ENCODE measurements around the gene ZBTB8A. TPM values are rescaled to one million over a fixed set of nuclear protein-coding genes. Genes with fewer than 3 reads are reported as not detected.

ZBTB8A gene
- total RNA-seq, 2 experiments from 2014 or later = not detected

DNA sequence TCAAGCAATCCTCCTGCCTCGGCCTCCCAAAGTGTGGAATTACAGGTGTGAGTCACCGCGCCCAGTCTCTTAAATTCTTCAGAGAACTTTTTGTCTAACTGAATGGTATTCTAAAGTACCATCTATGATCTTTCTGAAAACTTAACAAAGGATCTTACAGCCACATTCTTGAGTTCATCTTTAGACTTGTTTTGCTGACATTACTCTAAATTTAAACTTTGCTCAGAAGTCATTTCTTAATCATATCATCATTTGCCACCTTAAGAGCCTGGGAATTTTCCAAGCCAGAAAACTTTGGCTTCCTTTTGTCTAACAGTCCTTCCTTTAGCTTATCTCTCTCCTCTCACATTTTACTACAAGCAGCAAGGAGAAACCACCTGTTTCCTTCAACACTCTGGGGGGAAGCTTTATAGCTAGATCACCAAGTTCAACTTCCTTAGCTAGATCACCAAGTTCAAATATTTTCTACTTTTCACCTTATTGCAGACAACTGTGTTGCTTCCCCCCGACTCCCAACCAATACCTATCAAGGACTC, 5.4 kb upstream of the ZBTB8A start:
- ChIA-PET POLR2A (no interaction called here), CTCF (interaction anchor here (1.7 kb wide), 1 partner anchor 13 kb away, joined by 6 read pairs; no protein-coding TSS in a partner anchor)
- Histone ChIP-seq H3K36me3 (ENCODE audit: insufficient read depth, low read length) (no peaks in the 10 kb centered on the region), H3K9me3 (ENCODE audit: control insufficient read depth in 1 of 2, insufficient read depth in 1 of 2, low read length in 2 of 2) (no peaks in the 10 kb centered on the region), H3K4me3 (ENCODE audit: low read length) (no peak overlapping the region), H3K27me3 (ENCODE audit: control insufficient read depth in 1 of 2, insufficient read depth in 2 of 2, low read length in 2 of 2) (peaks cover 4 to 19% of the 10 kb centered on the region in 2 experiments), H3K27ac (ENCODE audit: low read depth in 1 of 2, low read length in 2 of 2) (no peak overlapping the region), H3K4me1 (ENCODE audit: insufficient read depth, low read length) (no peaks in the 10 kb centered on the region)
- H3K9me3 Mint-ChIP-seq = no peaks in the 10 kb centered on the region
- TF ChIP-seq CTCF (IDR thresholded peaks at IDR 0.05) = no peak
- peaks cover 2% of the 10 kb centered on the region for H3K4me1 Mint-ChIP-seq (ENCODE audit: low read depth)
- no peak overlapping the region for H3K27ac Mint-ChIP-seq
- H3K27me3 Mint-ChIP-seq = peaks cover 34% of the 10 kb centered on the region
- DNase-seq (no peak), ATAC-seq (ENCODE audit: poor library complexity) (no peak)
- intact Hi-C loops (cut with DNase I, micrococcal nuclease) = no loop called here
- H3K4me3 Mint-ChIP-seq = no peak overlapping the region
- no peaks in the 10 kb centered on the region for H3K36me3 Mint-ChIP-seq (ENCODE audit: low read depth)

- intact Hi-C loops (cut with DNase I, micrococcal nuclease) = no loop called here
- ATAC-seq (ENCODE audit: poor library complexity) (no peak), DNase-seq (no peak)
- H3K9me3 Mint-ChIP-seq = no peaks in the 10 kb centered on the region
- H3K27ac Mint-ChIP-seq = no peak overlapping the region
- ChIA-PET POLR2A (no interaction called here), CTCF (interaction anchor here (0.6 to 1.5 kb wide), 2 partner anchors 16 to 428 kb away, joined by 3 to 8 read pairs; no protein-coding TSS in a partner anchor)
- Histone ChIP-seq H3K36me3 (ENCODE audit: insufficient read depth, low read length) (no peaks in the 10 kb centered on the region), H3K27ac (ENCODE audit: low read depth in 1 of 2, low read length in 2 of 2) (no peak overlapping the region), H3K9me3 (ENCODE audit: control insufficient read depth in 1 of 2, insufficient read depth in 1 of 2, low read length in 2 of 2) (no peaks in the 10 kb centered on the region), H3K4me3 (ENCODE audit: low read length) (no peak overlapping the region), H3K27me3 (ENCODE audit: control insufficient read depth in 1 of 2, insufficient read depth in 2 of 2, low read length in 2 of 2) (peaks cover 20 to 35% of the 10 kb centered on the region in 2 experiments), H3K4me1 (ENCODE audit: insufficient read depth, low read length) (peaks cover 9% of the 10 kb centered on the region)
- no peak for TF ChIP-seq CTCF (IDR thresholded peaks at IDR 0.05)
- H3K4me1 Mint-ChIP-seq (ENCODE audit: low read depth) = peaks cover 11% of the 10 kb centered on the region
- no peak overlapping the region for H3K4me3 Mint-ChIP-seq
- no peaks in the 10 kb centered on the region for H3K36me3 Mint-ChIP-seq (ENCODE audit: low read depth)
- peaks cover 52% of the 10 kb centered on the region for H3K27me3 Mint-ChIP-seq
Observed at GRCh38 chr1:32536117-32536516, 3.1 kb upstream of the ZBTB8A start.

GRCh38 chr1:32536764-32537163, 2.5 kb upstream of the ZBTB8A start:
- DNase-seq = no peak
- POLR2A ChIA-PET = no interaction called here
- ATAC-seq (ENCODE audit: poor library complexity) = no peak
- H3K27ac Mint-ChIP-seq = no peak overlapping the region
- CTCF ChIA-PET = interaction anchor here (0.6 kb wide), 1 partner anchor 428 kb away, joined by 3 read pairs; no protein-coding TSS in a partner anchor
- H3K4me3 Mint-ChIP-seq = no peak overlapping the region
- intact Hi-C loops (cut with DNase I, micrococcal nuclease) = no loop called here
- no peaks in the 10 kb centered on the region for H3K36me3 Mint-ChIP-seq (ENCODE audit: low read depth)
- no peaks in the 10 kb centered on the region for H3K9me3 ChIP-seq (ENCODE audit: control insufficient read depth in 1 of 2, insufficient read depth in 1 of 2, low read length in 2 of 2)
- peaks cover 9% of the 10 kb centered on the region for H3K4me1 ChIP-seq (ENCODE audit: insufficient read depth, low read length)
- H3K4me1 Mint-ChIP-seq (ENCODE audit: low read depth) = peaks cover 11% of the 10 kb centered on the region
- H3K9me3 Mint-ChIP-seq = no peaks in the 10 kb centered on the region
- no peak overlapping the region for H3K27ac ChIP-seq (ENCODE audit: low read depth in 1 of 2, low read length in 2 of 2)
- H3K27me3 ChIP-seq (ENCODE audit: control insufficient read depth in 1 of 2, insufficient read depth in 2 of 2, low read length in 2 of 2) = peaks cover 26 to 42% of the 10 kb centered on the region in 2 experiments
- peaks cover 58% of the 10 kb centered on the region for H3K27me3 Mint-ChIP-seq
- no peak overlapping the region for H3K4me3 ChIP-seq (ENCODE audit: low read length)
- H3K36me3 ChIP-seq (ENCODE audit: insufficient read depth, low read length) = no peaks in the 10 kb centered on the region
- TF ChIP-seq CTCF (IDR thresholded peaks at IDR 0.05) = no peak

Data from CD4-positive, alpha-beta T cell (primary cell).